ENCODE results near the gene POTEJ. TPM values are rescaled to one million over a fixed set of nuclear protein-coding genes. Genes with fewer than 3 reads are reported as not detected.
"Not testable (repeated sequence)": the region's sequence is repeated elsewhere in the genome, so short reads cannot be mapped to it uniquely, and the experiment has no call there.

POTEJ gene
- total RNA-seq, 1 experiment from 2014 or later: not detected

GRCh38 chr2:130592791-130593414 lies 18.3 kb upstream of the POTEJ start:
- H3K27me3 ChIP-seq (replicated peaks; ENCODE audit: control insufficient read depth, insufficient read depth, low read length); H3K9me3 Mint-ChIP-seq (ENCODE audit: unreplicated experiment); H3K4me1 Mint-ChIP-seq (ENCODE audit: low read depth, unreplicated experiment); H3K27ac Mint-ChIP-seq (ENCODE audit: unreplicated experiment); CTCF ChIA-PET; intact Hi-C loops (cut with micrococcal nuclease; ENCODE audit: unreplicated experiment); BruUV-seq (replicated peaks); H3K27me3 Mint-ChIP-seq (ENCODE audit: insufficient read depth, unreplicated experiment); POLR2A ChIA-PET; DNase-seq; H3K36me3 ChIP-seq (ENCODE audit: control insufficient read depth, insufficient read depth, low read length); H3K4me1 ChIP-seq; H3K36me3 Mint-ChIP-seq (ENCODE audit: insufficient read depth, unreplicated experiment); H3K4me3 ChIP-seq (ENCODE audit: low read depth, low read length); H3K4me3 Mint-ChIP-seq (ENCODE audit: unreplicated experiment); H3K9me3 ChIP-seq: not testable (repeated sequence)

GRCh38 chr2:130594011-130594410 lies 17.2 kb upstream of the POTEJ start:
- intact Hi-C loops (cut with micrococcal nuclease; ENCODE audit: unreplicated experiment): not testable (repeated sequence)

GRCh38 chr2:130596757-130597156 lies 14.5 kb upstream of the POTEJ start:
- H3K9me3 ChIP-seq; DNase-seq; H3K4me1 ChIP-seq; H3K4me3 Mint-ChIP-seq (ENCODE audit: unreplicated experiment); CTCF ChIA-PET; H3K36me3 ChIP-seq (ENCODE audit: control insufficient read depth, insufficient read depth, low read length); BruUV-seq (replicated peaks); H3K4me1 Mint-ChIP-seq (ENCODE audit: low read depth, unreplicated experiment); H3K27me3 ChIP-seq (replicated peaks; ENCODE audit: control insufficient read depth, insufficient read depth, low read length); H3K4me3 ChIP-seq (ENCODE audit: low read depth, low read length); H3K27me3 Mint-ChIP-seq (ENCODE audit: insufficient read depth, unreplicated experiment); intact Hi-C loops (cut with micrococcal nuclease; ENCODE audit: unreplicated experiment); H3K9me3 Mint-ChIP-seq (ENCODE audit: unreplicated experiment); H3K27ac Mint-ChIP-seq (ENCODE audit: unreplicated experiment); H3K36me3 Mint-ChIP-seq (ENCODE audit: insufficient read depth, unreplicated experiment); POLR2A ChIA-PET: not testable (repeated sequence)

More at GRCh38 chr2:130594011-130594410, 17.2 kb upstream of the POTEJ start:
- H3K36me3 ChIP-seq (ENCODE audit: control insufficient read depth, insufficient read depth, low read length); POLR2A ChIA-PET; H3K27ac Mint-ChIP-seq (ENCODE audit: unreplicated experiment); BruUV-seq (replicated peaks); DNase-seq; H3K4me3 Mint-ChIP-seq (ENCODE audit: unreplicated experiment); H3K4me1 Mint-ChIP-seq (ENCODE audit: low read depth, unreplicated experiment); H3K27me3 ChIP-seq (replicated peaks; ENCODE audit: control insufficient read depth, insufficient read depth, low read length); CTCF ChIA-PET; H3K4me3 ChIP-seq (ENCODE audit: low read depth, low read length); H3K27me3 Mint-ChIP-seq (ENCODE audit: insufficient read depth, unreplicated experiment); H3K4me1 ChIP-seq; H3K36me3 Mint-ChIP-seq (ENCODE audit: insufficient read depth, unreplicated experiment); H3K9me3 Mint-ChIP-seq (ENCODE audit: unreplicated experiment); H3K9me3 ChIP-seq: not testable (repeated sequence)

- H3K4me3 Mint-ChIP-seq (ENCODE audit: unreplicated experiment); POLR2A ChIA-PET; H3K27ac Mint-ChIP-seq (ENCODE audit: unreplicated experiment); H3K36me3 ChIP-seq (ENCODE audit: control insufficient read depth, insufficient read depth, low read length); H3K36me3 Mint-ChIP-seq (ENCODE audit: insufficient read depth, unreplicated experiment); intact Hi-C loops (cut with micrococcal nuclease; ENCODE audit: unreplicated experiment); H3K9me3 Mint-ChIP-seq (ENCODE audit: unreplicated experiment); DNase-seq; H3K4me3 ChIP-seq (ENCODE audit: low read depth, low read length); H3K27me3 Mint-ChIP-seq (ENCODE audit: insufficient read depth, unreplicated experiment); H3K9me3 ChIP-seq; CTCF ChIA-PET; H3K27me3 ChIP-seq (replicated peaks; ENCODE audit: control insufficient read depth, insufficient read depth, low read length); H3K4me1 ChIP-seq; BruUV-seq (replicated peaks); H3K4me1 Mint-ChIP-seq (ENCODE audit: low read depth, unreplicated experiment): not testable (repeated sequence)
Observed at GRCh38 chr2:130597994-130598393, 13.2 kb upstream of the POTEJ start.

GRCh38 chr2:130598463-130598862 lies 12.8 kb upstream of the POTEJ start:
- H3K9me3 Mint-ChIP-seq (ENCODE audit: unreplicated experiment); H3K4me1 Mint-ChIP-seq (ENCODE audit: low read depth, unreplicated experiment); H3K9me3 ChIP-seq; CTCF ChIA-PET; BruUV-seq (replicated peaks); DNase-seq; H3K4me1 ChIP-seq; H3K27ac Mint-ChIP-seq (ENCODE audit: unreplicated experiment); H3K27me3 ChIP-seq (replicated peaks; ENCODE audit: control insufficient read depth, insufficient read depth, low read length); H3K36me3 Mint-ChIP-seq (ENCODE audit: insufficient read depth, unreplicated experiment); H3K4me3 Mint-ChIP-seq (ENCODE audit: unreplicated experiment); POLR2A ChIA-PET; intact Hi-C loops (cut with micrococcal nuclease; ENCODE audit: unreplicated experiment); H3K27me3 Mint-ChIP-seq (ENCODE audit: insufficient read depth, unreplicated experiment); H3K36me3 ChIP-seq (ENCODE audit: control insufficient read depth, insufficient read depth, low read length); H3K4me3 ChIP-seq (ENCODE audit: low read depth, low read length): not testable (repeated sequence)

GRCh38 chr2:130599393-130599792 lies 11.8 kb upstream of the POTEJ start, which contains the start of gene CFC1:
Gene CFC1, minus strand, starts transcription at chr2:130599575. Its CDS starts 288 bp downstream, at chr2:130599287.
- H3K4me1 ChIP-seq; H3K9me3 ChIP-seq; H3K4me1 Mint-ChIP-seq (ENCODE audit: low read depth, unreplicated experiment); CTCF ChIA-PET; H3K4me3 Mint-ChIP-seq (ENCODE audit: unreplicated experiment); H3K9me3 Mint-ChIP-seq (ENCODE audit: unreplicated experiment); H3K36me3 Mint-ChIP-seq (ENCODE audit: insufficient read depth, unreplicated experiment); H3K36me3 ChIP-seq (ENCODE audit: control insufficient read depth, insufficient read depth, low read length); H3K27ac Mint-ChIP-seq (ENCODE audit: unreplicated experiment); H3K27me3 ChIP-seq (replicated peaks; ENCODE audit: control insufficient read depth, insufficient read depth, low read length); DNase-seq; intact Hi-C loops (cut with micrococcal nuclease; ENCODE audit: unreplicated experiment); H3K27me3 Mint-ChIP-seq (ENCODE audit: insufficient read depth, unreplicated experiment); H3K4me3 ChIP-seq (ENCODE audit: low read depth, low read length); BruUV-seq (replicated peaks); POLR2A ChIA-PET: not testable (repeated sequence)

GRCh38 chr2:130599926-130600325 lies 11.3 kb upstream of the POTEJ start:
- H3K36me3 ChIP-seq (ENCODE audit: control insufficient read depth, insufficient read depth, low read length); H3K27me3 ChIP-seq (replicated peaks; ENCODE audit: control insufficient read depth, insufficient read depth, low read length); H3K4me1 ChIP-seq; H3K27ac Mint-ChIP-seq (ENCODE audit: unreplicated experiment); POLR2A ChIA-PET; H3K4me1 Mint-ChIP-seq (ENCODE audit: low read depth, unreplicated experiment); H3K27me3 Mint-ChIP-seq (ENCODE audit: insufficient read depth, unreplicated experiment); intact Hi-C loops (cut with micrococcal nuclease; ENCODE audit: unreplicated experiment); H3K36me3 Mint-ChIP-seq (ENCODE audit: insufficient read depth, unreplicated experiment); H3K4me3 ChIP-seq (ENCODE audit: low read depth, low read length); DNase-seq; CTCF ChIA-PET; H3K4me3 Mint-ChIP-seq (ENCODE audit: unreplicated experiment); H3K9me3 ChIP-seq; H3K9me3 Mint-ChIP-seq (ENCODE audit: unreplicated experiment); BruUV-seq (replicated peaks): not testable (repeated sequence)

Data from Caco-2 (cell line).